ENCODE measurements around the gene MYLK4. TPM values are rescaled to one million over a fixed set of nuclear protein-coding genes. Genes with fewer than 3 reads are reported as not detected.
A peak's percentile ranks its signal among the peaks of the same experiment; 100 is the strongest.

The MYLK4 gene
- total RNA-seq, 3 donors from 2014 or later = 1.3 to 1.9 (median 1.4) TPM

DNA sequence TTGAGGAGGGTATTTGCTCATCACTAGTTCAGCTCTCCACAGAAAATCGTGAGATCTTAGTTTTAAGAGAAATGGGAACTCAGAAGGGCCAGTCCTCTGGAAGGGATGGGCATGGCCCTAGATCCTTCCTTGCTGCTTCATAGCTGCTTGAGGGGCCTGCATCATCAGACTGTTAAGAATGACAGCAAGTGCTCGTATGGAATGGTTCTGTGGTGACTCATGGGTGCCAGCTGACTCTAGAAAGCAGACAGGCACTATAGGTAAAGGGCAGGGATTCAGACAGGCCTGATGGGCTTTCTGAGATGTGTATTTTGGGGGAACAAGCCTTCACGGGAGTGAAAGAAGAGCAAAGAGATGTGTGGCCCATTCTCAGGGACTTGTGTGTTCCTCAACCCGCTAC is 90.8 kb downstream of the MYLK4 start:
- no peak for DNase-seq (ENCODE audit: low spot score in 2 of 2)
- intact Hi-C loops (cut with DNase I; ENCODE audit: low total_unique reads) = no loop called here
- Histone ChIP-seq H3K9me3 (no peaks in the 10 kb centered on the region), H3K4me3 (no peak overlapping the region), H3K36me3 (no peaks in the 10 kb centered on the region), H3K27me3 (no peaks in the 10 kb centered on the region), H3K27ac (no peak overlapping the region), H3K4me1 (no peaks in the 10 kb centered on the region)
- TF ChIP-seq POLR2A (IDR thresholded peaks at IDR 0.05) (no peak), POLR2AphosphoS5 (IDR thresholded peaks at IDR 0.05) (no peak)

GRCh38 chr6:2659381-2659780 is 91.3 kb downstream of the MYLK4 start:
- no peaks in the 10 kb centered on the region for H3K4me1 ChIP-seq
- no peak for TF ChIP-seq POLR2AphosphoS5 (IDR thresholded peaks at IDR 0.05)
- TF ChIP-seq CTCF (IDR thresholded peaks at IDR 0.05) = no peak
- TF ChIP-seq POLR2A (IDR thresholded peaks at IDR 0.05) = no peak
- intact Hi-C loops (cut with DNase I; ENCODE audit: low total_unique reads) = no loop called here
- no peaks in the 10 kb centered on the region for H3K9me3 ChIP-seq
- peak overlapping the region in 1 of 2 donors; percentile 55 for H3K27ac ChIP-seq
- no peaks in the 10 kb centered on the region for H3K27me3 ChIP-seq
- no peak overlapping the region for H3K4me3 ChIP-seq
- DNase-seq (ENCODE audit: low spot score in 2 of 2) = no peak
- no peaks in the 10 kb centered on the region for H3K36me3 ChIP-seq

DNA sequence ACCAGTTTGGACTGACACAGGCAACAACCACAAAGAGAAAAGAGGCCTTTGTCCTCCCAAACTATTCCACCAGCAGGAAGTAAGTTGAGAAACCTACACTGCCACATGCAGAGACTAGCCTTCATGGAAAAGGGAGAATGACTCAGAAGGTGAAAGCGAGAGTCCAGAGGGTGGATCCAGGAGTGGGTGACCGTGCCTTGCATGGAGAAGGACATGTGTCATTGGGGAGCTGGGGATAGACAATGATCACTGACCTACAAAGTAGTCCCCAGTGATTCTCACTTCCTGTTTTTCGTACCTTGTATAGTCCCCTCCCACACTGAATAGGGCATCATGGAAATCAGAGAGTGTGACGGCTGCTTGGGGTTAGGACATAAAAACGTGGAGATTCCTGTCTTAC is 91.9 kb downstream of the MYLK4 start:
- H3K4me3 ChIP-seq = no peak overlapping the region
- H3K27ac ChIP-seq = peak overlapping the region; percentile 23 to 55
- intact Hi-C loops (cut with DNase I; ENCODE audit: low total_unique reads) = no loop called here
- H3K4me1 ChIP-seq = no peaks in the 10 kb centered on the region
- H3K36me3 ChIP-seq = no peaks in the 10 kb centered on the region
- no peak for TF ChIP-seq POLR2A (IDR thresholded peaks at IDR 0.05)
- TF ChIP-seq POLR2AphosphoS5 (IDR thresholded peaks at IDR 0.05) = peak in 1 of 3 donors; percentile 46
- DNase-seq (ENCODE audit: low spot score in 2 of 2) = peak in 1 of 2 donors; percentile 54
- H3K27me3 ChIP-seq = no peaks in the 10 kb centered on the region
- no peaks in the 10 kb centered on the region for H3K9me3 ChIP-seq

DNA sequence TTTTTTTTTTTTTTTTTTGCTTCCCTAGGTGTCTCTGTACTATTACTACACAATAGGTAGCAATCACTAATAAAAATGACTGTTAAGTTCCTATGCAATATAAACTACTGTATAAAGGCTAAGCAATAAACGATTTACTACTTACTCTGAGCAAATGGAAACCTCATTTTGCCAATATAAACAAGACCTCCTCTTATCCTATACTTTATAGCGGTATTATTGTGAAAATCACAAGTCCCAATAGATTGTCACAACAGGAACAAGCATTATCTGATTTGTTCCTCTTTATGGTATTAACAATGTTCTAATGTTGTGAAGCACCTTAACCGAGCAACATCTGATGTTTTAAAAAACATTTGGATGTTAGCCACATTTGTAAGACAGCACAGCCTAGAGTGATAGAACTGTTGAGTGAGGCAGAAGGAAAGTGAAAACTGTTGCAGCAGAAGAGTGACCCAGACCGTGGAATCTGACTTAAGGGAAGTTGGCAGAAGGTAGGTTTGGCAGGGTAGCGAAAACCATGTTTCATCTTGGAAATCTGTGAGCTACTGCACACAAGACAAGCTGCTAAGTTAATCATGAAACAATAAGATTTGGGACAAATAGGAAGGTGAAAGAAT is 94.2 kb downstream of the MYLK4 start:
- Histone ChIP-seq H3K27ac (no peak overlapping the region), H3K27me3 (no peaks in the 10 kb centered on the region), H3K9me3 (no peaks in the 10 kb centered on the region), H3K4me3 (no peak overlapping the region), H3K4me1 (no peaks in the 10 kb centered on the region), H3K36me3 (no peaks in the 10 kb centered on the region)
- DNase-seq (ENCODE audit: low spot score in 2 of 2) = no peak
- intact Hi-C loops (cut with DNase I; ENCODE audit: low total_unique reads) = no loop called here
- TF ChIP-seq POLR2A (IDR thresholded peaks at IDR 0.05) (no peak), POLR2AphosphoS5 (IDR thresholded peaks at IDR 0.05) (no peak), CTCF (IDR thresholded peaks at IDR 0.05) (no peak)

- no peaks in the 10 kb centered on the region for H3K4me1 ChIP-seq
- H3K9me3 ChIP-seq = no peaks in the 10 kb centered on the region
- TF ChIP-seq POLR2AphosphoS5 (IDR thresholded peaks at IDR 0.05) = no peak
- no peak for TF ChIP-seq POLR2A (IDR thresholded peaks at IDR 0.05)
- no peak for TF ChIP-seq CTCF (IDR thresholded peaks at IDR 0.05)
- no peaks in the 10 kb centered on the region for H3K27me3 ChIP-seq
- H3K4me3 ChIP-seq = no peak overlapping the region
- intact Hi-C loops (cut with DNase I; ENCODE audit: low total_unique reads) = no loop called here
- no peak overlapping the region for H3K27ac ChIP-seq
- no peaks in the 10 kb centered on the region for H3K36me3 ChIP-seq
- DNase-seq (ENCODE audit: low spot score in 2 of 2) = no peak
These were observed 94.8 kb downstream of the MYLK4 start for GRCh38 chr6:2655844-2656433.

- Histone ChIP-seq H3K4me1 (no peaks in the 10 kb centered on the region), H3K4me3 (no peak overlapping the region), H3K36me3 (no peaks in the 10 kb centered on the region), H3K27ac (no peak overlapping the region), H3K9me3 (no peaks in the 10 kb centered on the region), H3K27me3 (no peaks in the 10 kb centered on the region)
- DNase-seq (ENCODE audit: low spot score in 2 of 2) = no peak
- TF ChIP-seq POLR2A (IDR thresholded peaks at IDR 0.05) (no peak), CTCF (IDR thresholded peaks at IDR 0.05) (no peak), POLR2AphosphoS5 (IDR thresholded peaks at IDR 0.05) (no peak)
- intact Hi-C loops (cut with DNase I; ENCODE audit: low total_unique reads) = no loop called here
These were observed 97.2 kb downstream of the MYLK4 start for GRCh38 chr6:2653369-2654032.

Data from breast epithelium (tissue), 4 donors.